Ishikawa (cell line): ENCODE measurements around the gene ASH1L.
A peak's percentile ranks its signal among the peaks of the same experiment; 100 is the strongest.
"Not testable (repeated sequence)": the region's sequence is repeated elsewhere in the genome, so short reads cannot be mapped to it uniquely, and the experiment has no call there.

Experiments used
- CEBPB ChIP-seq: IDR thresholded peaks from 2 replicates; pipeline ENCODE4 v1.6.1; 2012
- CREB1 ChIP-seq: IDR thresholded peaks from 2 replicates; pipeline ENCODE4 v1.6.1; 2012; ENCODE audit warnings: low read depth
- EGR1 ChIP-seq: IDR thresholded peaks from 2 replicates; pipeline ENCODE4 v1.6.1; 2012
- EP300 ChIP-seq: IDR thresholded peaks from 2 replicates; pipeline ENCODE4 v1.6.1; 2012; ENCODE audit warnings: borderline replicate concordance
- FOXM1 ChIP-seq: IDR thresholded peaks from 2 replicates; pipeline ENCODE4 v1.6.1; 2012; ENCODE audit warnings: low read depth, borderline replicate concordance
- NFIC ChIP-seq: IDR thresholded peaks from 2 replicates; pipeline ENCODE4 v1.6.1; 2012
- RAD21 ChIP-seq: IDR thresholded peaks from 2 replicates; pipeline ENCODE4 v1.6.1; 2012; ENCODE audit warnings: low read depth
- TAF1 ChIP-seq: IDR thresholded peaks from 2 replicates; pipeline ENCODE4 v1.6.1; 2012; ENCODE audit warnings: low read depth, mild to moderate bottlenecking
- TCF12 ChIP-seq: IDR thresholded peaks from 2 replicates; pipeline ENCODE4 v1.6.1; 2012; ENCODE audit warnings: low read depth
- YY1 ChIP-seq: IDR thresholded peaks from 2 replicates; pipeline ENCODE4 v1.6.1; 2012; ENCODE audit warnings: low read depth
- ZBTB7A ChIP-seq: IDR thresholded peaks from 2 replicates; pipeline ENCODE4 v1.6.1; 2012; ENCODE audit warnings: low read depth
- TF ChIP-seq, protein P1 (sequence below): IDR thresholded peaks from 2 replicates; pipeline ENCODE4 v1.6.1; 2012
- TF ChIP-seq, protein P2 (sequence below): IDR thresholded peaks from 2 replicates; pipeline ENCODE4 v1.6.1; 2012
- TF ChIP-seq, protein P3 (sequence below): IDR thresholded peaks from 2 replicates; pipeline ENCODE4 v1.6.1; 2012; ENCODE audit warnings: low read depth, mild to moderate bottlenecking

DNA sequence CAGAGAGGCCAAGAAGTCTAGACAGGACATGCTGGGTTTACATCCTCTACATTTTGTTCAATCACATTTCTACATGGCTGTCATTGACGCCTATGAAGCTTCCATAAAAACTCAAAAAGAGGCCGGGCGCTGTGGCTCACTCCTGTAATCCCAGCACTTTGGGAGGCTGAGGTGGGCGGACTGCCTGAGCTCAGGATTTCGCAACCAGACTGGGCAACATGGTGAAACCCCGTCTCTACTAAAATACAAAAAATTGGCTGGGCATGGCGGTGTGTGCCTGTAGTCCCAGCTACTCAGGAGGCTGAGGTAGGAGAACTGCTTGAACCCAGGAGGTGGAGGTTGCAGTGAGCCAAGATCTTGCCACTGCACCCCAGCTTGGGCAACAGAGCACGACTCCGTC, 150.8 kb downstream of the ASH1L start:
- TF ChIP-seq NFIC, EP300, RAD21, TAF1, FOXM1, TCF12, YY1, CREB1, EGR1, ZBTB7A: not testable (repeated sequence)
- TF ChIP-seq, protein P1, sequence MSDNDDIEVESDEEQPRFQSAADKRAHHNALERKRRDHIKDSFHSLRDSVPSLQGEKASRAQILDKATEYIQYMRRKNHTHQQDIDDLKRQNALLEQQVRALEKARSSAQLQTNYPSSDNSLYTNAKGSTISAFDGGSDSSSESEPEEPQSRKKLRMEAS: not testable (repeated sequence)
- peak; percentile 70 for TF ChIP-seq CEBPB
- TF ChIP-seq, protein P2, sequence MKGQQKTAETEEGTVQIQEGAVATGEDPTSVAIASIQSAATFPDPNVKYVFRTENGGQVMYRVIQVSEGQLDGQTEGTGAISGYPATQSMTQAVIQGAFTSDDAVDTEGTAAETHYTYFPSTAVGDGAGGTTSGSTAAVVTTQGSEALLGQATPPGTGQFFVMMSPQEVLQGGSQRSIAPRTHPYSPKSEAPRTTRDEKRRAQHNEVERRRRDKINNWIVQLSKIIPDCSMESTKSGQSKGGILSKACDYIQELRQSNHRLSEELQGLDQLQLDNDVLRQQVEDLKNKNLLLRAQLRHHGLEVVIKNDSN: not testable (repeated sequence)
- TF ChIP-seq, protein P3, sequence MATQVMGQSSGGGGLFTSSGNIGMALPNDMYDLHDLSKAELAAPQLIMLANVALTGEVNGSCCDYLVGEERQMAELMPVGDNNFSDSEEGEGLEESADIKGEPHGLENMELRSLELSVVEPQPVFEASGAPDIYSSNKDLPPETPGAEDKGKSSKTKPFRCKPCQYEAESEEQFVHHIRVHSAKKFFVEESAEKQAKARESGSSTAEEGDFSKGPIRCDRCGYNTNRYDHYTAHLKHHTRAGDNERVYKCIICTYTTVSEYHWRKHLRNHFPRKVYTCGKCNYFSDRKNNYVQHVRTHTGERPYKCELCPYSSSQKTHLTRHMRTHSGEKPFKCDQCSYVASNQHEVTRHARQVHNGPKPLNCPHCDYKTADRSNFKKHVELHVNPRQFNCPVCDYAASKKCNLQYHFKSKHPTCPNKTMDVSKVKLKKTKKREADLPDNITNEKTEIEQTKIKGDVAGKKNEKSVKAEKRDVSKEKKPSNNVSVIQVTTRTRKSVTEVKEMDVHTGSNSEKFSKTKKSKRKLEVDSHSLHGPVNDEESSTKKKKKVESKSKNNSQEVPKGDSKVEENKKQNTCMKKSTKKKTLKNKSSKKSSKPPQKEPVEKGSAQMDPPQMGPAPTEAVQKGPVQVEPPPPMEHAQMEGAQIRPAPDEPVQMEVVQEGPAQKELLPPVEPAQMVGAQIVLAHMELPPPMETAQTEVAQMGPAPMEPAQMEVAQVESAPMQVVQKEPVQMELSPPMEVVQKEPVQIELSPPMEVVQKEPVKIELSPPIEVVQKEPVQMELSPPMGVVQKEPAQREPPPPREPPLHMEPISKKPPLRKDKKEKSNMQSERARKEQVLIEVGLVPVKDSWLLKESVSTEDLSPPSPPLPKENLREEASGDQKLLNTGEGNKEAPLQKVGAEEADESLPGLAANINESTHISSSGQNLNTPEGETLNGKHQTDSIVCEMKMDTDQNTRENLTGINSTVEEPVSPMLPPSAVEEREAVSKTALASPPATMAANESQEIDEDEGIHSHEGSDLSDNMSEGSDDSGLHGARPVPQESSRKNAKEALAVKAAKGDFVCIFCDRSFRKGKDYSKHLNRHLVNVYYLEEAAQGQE: not testable (repeated sequence)
